GM18858 (cell line): ENCODE results near the gene HOXB1.

Experiments used
- ATAC-seq: cut with Tn5 transposase; IDR thresholded peaks from one replicate; pipeline ENCODE4 v1.9.1; 2021; ENCODE audit not compliant: unreplicated experiment

HOXB1 gene

GRCh38 chr17:48555258-48556228, 24.7 kb upstream of the HOXB1 start:
- ATAC-seq = no peak

GRCh38 chr17:48554412-48555257, 23.8 kb upstream of the HOXB1 start:
- ATAC-seq = no peak

GRCh38 chr17:48553826-48554225, 23.0 kb upstream of the HOXB1 start:
- no peak for ATAC-seq

DNA sequence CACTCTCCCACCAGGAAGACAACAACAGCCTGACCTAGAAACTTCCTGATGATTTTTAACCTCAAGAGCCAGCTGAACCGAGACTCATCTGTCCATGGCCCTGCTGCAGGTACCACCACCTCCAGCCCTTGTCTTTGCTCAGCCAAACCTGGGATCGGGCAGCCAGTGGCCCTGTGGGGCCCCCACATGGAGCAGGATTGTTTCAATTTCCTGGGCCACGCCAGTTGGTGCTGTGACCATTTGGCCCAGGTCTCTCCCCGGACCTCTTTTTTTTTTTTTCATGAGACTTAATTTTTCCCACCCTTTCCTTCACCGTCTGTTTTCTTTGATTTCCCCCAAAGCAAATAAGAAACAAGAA, 22.4 kb upstream of the HOXB1 start:
- no peak for ATAC-seq

DNA sequence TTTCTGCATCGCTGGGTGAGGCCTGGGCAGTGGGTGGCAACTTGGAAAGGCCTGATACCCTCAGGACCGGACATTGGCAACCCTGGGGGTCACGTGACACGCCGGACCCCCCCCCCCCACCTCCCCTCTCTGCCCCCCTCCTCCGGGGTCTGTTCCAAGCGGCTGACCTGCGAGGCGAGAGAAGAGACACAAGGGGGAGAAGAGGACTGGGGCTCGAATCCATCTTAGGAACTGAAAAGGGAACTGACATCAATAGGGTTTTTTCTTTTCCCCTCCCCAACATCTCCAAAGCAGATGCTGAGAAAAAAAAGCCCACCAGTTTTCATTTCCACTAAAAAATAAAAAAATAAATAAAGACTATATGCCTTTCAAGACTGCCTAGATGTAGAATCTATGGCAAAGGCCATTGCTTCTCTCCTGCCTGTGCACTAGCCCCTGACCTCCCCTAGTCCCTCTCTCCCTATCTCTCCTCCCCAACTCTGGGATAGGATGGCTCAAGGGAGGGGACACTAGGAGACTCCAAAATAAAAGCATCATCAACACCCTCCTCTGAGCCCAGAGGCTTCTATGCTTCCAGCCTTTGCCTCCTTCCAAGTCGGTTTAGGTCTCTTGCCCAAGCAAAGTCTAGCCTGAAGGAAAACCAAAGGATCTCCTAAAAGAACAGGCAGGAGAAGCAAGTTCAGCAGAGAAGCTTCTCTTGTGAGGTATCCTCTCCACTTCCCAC, 21.8 kb upstream of the HOXB1 start:
- no peak for ATAC-seq

DNA sequence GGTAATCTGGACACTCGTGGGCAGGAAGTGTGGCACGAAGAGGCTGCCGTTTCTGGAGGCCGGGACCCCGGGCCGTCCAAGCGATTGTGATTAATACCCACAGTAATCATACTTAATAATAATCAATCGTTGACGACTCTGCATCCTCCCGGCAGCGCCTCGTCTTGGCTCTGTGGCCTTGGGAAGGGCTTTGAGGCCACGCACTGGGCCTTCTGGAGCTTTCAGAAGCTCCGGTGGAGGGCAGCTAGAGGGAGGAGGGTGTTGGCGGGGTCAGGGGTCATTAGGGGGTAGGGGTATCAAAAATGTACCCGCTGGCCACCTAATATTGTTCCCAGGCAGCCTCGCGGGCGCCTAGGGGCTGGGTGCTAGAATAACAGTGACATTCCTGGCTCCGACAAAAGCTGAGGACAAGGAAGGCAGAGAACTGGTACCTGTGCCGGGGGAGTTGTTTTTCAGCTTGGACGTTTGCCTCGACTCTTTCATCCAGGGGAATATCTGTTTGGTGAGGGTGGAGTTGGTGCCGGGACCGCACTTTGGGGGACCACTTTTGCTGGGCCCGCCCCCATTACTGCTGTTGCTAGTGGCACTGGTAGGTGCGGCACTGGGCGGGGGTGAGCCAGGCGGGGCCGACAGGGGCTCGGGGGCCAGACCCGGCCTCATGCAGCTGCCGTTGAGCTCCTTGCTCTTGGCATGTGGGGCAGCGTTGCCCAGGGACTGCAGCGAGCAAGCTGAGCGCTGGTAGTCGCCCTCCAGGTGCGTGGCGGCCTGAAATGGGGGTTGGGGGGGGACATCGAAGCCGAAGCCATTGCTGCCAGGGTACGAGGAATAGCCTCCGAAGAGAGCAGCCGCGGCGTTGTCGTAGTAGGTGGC, 21.0 kb upstream of the HOXB1 start:
- ATAC-seq = no peak

GRCh38 chr17:48551214-48551555, 20.4 kb upstream of the HOXB1 start:
- no peak for ATAC-seq

DNA sequence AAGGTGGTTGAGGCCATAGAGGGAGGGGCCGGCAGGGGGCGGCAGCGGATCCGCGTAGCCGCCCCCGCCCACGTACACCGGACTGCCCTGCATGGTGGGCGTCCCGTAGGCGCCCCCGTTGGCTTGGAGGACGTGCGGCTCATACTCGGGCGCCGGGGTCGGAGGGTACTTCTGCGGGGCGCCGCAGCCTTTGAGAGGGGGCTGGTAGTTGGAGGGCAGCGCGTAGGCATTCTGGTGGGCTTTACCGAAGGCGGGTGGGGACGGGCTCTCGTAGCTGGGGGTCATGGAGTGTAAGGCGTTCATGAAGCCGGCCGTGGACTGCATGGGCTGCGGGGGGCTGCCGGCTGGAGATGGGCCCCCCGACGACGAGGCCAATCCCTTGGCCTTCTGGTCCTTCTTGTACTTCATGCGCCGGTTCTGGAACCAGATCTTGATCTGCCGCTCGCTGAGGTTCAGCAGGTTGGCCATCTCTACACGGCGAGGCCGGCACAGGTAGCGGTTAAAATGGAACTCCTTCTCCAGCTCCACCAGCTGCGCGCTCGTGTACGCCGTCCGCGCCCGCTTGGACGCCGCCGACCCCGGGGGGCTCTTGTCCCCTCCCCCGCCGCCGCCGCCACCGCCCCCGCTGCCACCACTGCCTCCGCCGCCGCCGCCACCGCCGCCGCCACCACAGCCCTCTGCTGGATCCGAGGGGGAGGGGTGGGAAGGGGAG, 19.8 kb upstream of the HOXB1 start:
- no peak for ATAC-seq

GRCh38 chr17:48549914-48550501, 19.2 kb upstream of the HOXB1 start:
- ATAC-seq = no peak

DNA sequence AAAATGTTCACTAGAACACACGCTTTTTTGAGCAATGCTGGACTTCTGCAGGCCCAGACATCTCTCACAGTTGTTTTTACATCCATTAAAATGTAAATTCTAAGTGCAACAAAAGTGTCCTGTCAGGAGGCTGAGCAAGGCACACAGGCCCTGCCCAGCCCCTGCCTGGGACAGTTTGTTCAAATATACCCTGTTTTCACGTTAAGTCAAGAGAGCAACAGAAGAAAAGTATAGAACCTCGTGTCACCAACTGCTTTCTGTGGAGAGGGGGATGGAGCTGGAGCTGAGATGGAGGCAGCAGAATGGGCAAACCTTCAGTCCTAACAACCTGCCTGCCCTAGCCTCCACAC, 18.4 kb upstream of the HOXB1 start:
- no peak for ATAC-seq

GRCh38 chr17:48548523-48549280, 17.9 kb upstream of the HOXB1 start:
- no peak for ATAC-seq

DNA sequence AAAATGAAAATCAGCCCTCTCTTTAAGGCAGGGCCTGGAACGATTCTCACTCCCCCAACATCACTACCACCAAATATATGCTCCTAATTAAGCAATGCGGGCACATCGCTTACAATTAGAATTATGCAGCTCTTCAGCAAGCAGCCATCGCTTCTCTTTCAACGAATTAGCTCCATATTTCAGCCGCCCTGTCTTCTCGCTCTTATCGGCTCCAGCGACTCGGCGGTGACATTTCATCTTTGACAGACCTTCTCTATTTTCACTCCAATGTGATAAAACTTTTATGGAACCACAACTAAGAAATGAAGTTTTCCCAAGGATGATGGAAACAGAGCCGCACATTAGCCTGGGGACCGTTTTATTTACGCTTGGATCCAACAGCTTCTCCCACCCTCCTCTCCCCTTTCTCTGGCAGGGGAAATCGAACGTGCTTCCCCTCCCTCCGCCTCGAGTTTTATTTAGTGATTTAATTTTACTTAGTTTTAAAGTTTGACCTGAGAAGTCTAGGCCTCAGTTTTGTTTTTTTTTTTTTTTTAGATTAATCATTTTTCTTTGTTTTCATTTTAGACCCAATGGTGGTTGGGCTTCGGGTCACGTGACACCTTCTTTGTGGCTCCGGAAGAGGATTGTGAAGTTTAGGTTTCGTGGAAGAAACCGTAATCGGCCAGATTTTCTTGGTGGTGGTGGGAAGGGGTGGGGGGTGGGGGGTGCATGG, 17.2 kb upstream of the HOXB1 start:
- ATAC-seq = no peak

DNA sequence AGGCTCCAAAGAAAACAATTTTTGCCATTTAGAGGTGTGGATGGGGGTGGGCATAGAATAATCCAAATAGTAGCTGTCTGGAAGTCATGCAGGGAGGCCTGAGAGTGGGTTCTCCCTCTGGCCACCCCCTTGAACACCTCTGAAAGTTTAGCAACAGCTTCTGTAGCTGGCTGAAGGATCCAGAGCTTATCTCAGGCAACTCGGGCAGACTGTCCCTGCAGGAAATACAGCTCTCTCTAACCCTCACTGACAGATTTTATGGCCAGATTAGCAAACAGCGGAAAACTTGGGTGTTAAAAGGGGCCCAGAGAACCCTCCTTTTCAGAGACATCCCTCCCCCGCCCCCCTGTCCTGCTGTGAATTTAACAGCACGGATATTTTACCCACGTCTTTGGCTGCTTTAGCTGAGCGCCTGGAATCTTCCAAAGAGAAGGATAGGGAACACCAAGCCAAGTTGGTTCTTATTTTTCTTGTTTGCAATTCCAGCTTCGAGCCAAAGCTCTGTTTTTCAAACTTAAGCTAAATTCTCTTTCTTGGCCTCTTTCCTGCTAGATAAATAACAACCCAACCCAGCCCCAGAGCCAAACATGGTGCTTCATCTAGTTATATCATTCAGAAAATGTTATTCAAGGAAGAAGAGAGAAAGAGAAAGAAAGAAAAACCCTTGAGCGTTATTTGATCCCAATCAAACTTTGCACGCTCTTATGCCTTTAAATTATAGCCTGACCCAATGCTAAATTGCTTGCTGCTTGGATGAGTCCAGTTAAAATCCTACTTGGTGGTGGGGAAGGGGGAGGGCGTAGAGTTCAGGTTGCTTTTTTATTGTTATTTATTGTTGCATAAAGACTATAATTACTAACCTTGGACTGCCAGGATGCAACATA, 16.4 kb upstream of the HOXB1 start:
- ATAC-seq = no peak

DNA sequence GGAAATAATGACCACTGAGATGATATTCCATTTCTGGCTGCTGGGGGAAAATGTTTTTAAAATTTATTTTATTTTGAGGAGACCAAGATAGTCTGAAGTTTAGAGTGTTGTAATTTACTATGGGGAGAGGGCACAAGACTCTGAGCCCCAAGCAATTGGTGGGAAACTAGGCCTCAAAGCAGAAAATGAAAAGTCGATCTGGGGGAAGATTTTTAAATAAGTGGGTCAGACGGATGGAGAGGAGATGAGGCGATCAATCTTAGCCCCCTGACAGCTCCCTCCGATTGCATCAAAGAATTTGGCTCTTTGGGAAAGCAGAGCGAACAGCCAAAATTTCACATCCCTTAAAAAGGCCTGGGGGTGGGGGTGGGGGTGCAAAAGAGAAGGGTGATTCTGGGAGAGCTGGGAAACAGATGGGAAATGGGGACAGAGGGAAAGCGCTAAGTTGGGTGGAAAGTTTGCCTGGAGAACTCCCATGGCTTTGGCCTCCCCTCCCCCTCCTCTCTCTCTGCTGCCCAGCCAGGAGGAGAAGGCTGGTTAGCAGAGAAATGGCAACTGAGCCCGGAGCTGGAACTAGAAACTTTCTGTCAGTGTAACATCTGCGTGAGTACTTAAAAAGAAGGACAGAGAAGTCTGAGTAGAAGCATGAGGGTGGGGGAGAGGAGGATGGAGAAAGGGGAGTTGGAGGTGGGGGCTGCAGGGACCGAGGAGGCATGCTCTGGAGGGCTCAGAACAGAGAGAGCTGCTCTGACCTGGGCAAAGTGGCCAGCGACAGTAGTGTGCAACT, 15.5 kb upstream of the HOXB1 start:
- ATAC-seq = no peak

GRCh38 chr17:48545539-48545938, 14.7 kb upstream of the HOXB1 start:
- ATAC-seq = no peak

- ATAC-seq = no peak
Observed at GRCh38 chr17:48545022-48545375, 14.2 kb upstream of the HOXB1 start, which contains the start of gene HOXB2. HOXB2 (minus strand) TSS chr17:48545109; CDS start chr17:48544911, 198 bp downstream.
